Neural progenitor cell (in vitro differentiated cells): ENCODE measurements around the gene EFEMP1. TPM values are rescaled to one million over a fixed set of nuclear protein-coding genes. Genes with fewer than 3 reads are reported as not detected.

Experiments
- DNase-seq: peaks from one replicate; pipeline ENCODE4 v3.0.0-alpha.2; 2016; ENCODE audit warnings: low spot score
- H2AFZ ChIP-seq: fragments of 200-600 bp; sonication (generic); replicated peaks from 2 replicates; pipeline ENCODE4 v1.6.1; 2016; ENCODE audit warnings: antibody characterized with exemption
- H3F3A ChIP-seq: fragments of 200-600 bp; sonication (generic); 2 replicates; pipeline ENCODE4 v1.6.1; 2016; ENCODE audit warnings: antibody characterized with exemption, low read depth
- H3K27ac ChIP-seq: fragments of 200-600 bp; sonication (generic); 2 replicates; pipeline ENCODE4 v1.5.1; 2016; ENCODE audit warnings: mild to moderate bottlenecking
- H3K27me3 ChIP-seq: fragments of 200-600 bp; sonication (generic); 2 replicates; pipeline ENCODE4 v1.6.1; 2016; ENCODE audit warnings: mild to moderate bottlenecking, moderate library complexity
- H3K36me3 ChIP-seq: fragments of 200-600 bp; sonication (generic); 2 replicates; pipeline ENCODE4 v1.5.1; 2016
- H3K4me1 ChIP-seq: fragments of 200-600 bp; sonication (generic); 2 replicates; pipeline ENCODE4 v1.6.1; 2016; ENCODE audit warnings: mixed run types
- H3K4me2 ChIP-seq: fragments of 200-600 bp; sonication (generic); 2 replicates; pipeline ENCODE4 v1.6.1; 2016
- H3K4me3 ChIP-seq: fragments of 200-600 bp; sonication (generic); 2 replicates; pipeline ENCODE4 v1.5.1; 2016
- H3K79me2 ChIP-seq: fragments of 200-600 bp; sonication (generic); 2 replicates; pipeline ENCODE4 v1.6.1; 2016; ENCODE audit warnings: low read depth
- H3K9ac ChIP-seq: fragments of 200-600 bp; sonication (generic); 2 replicates; pipeline ENCODE4 v1.6.1; 2016
- H3K9me3 ChIP-seq: fragments of 200-600 bp; sonication (generic); 2 replicates; pipeline ENCODE4 v1.5.1; 2016; ENCODE audit warnings: low read depth
- H4K20me1 ChIP-seq: fragments of 200-600 bp; sonication (generic); 2 replicates; pipeline ENCODE4 v1.6.1; 2016; ENCODE audit warnings: low read depth
- H3K27ac Mint-ChIP-seq: 3 replicates; pipeline ENCODE4 v1.8.0; 2021; ENCODE audit warnings: mixed read lengths
- H3K27me3 Mint-ChIP-seq: 2 replicates; pipeline ENCODE4 v1.8.0; 2022; ENCODE audit warnings: low read depth, mild to moderate bottlenecking, inconsistent platforms, moderate library complexity, mixed read lengths; ENCODE audit not compliant: insufficient read depth
- H3K36me3 Mint-ChIP-seq: 3 replicates; pipeline ENCODE4 v1.8.0; 2021; ENCODE audit warnings: mixed read lengths
- H3K4me1 Mint-ChIP-seq: 3 replicates; pipeline ENCODE4 v1.8.0; 2021; ENCODE audit warnings: mixed read lengths
- H3K4me3 Mint-ChIP-seq: 3 replicates; pipeline ENCODE4 v1.8.0; 2021; ENCODE audit warnings: mild to moderate bottlenecking, moderate library complexity, mixed read lengths
- H3K9me3 Mint-ChIP-seq: 3 replicates; pipeline ENCODE4 v1.8.0; 2020; ENCODE audit warnings: mixed read lengths
- CTCF ChIP-seq: fragments of 200-600 bp; sonication (generic); IDR thresholded peaks from 2 replicates; pipeline ENCODE4 v1.5.1; 2017; ENCODE audit warnings: antibody characterized with exemption, mild to moderate bottlenecking
- EZH2 ChIP-seq: fragments of 200-600 bp; sonication (generic); IDR thresholded peaks from 2 replicates; pipeline ENCODE4 v1.6.1; 2017; ENCODE audit warnings: antibody characterized with exemption, mild to moderate bottlenecking, moderate library complexity
- EZH2phosphoT487 ChIP-seq: fragments of 200-600 bp; sonication (generic); IDR thresholded peaks from 2 replicates; pipeline ENCODE4 v1.6.1; 2017; ENCODE audit warnings: antibody characterized with exemption
- total RNA-seq: library from RNA; depleted of rRNA; stranded (reverse); fragments of >200 nt; gene quantifications from 2 replicates; pipeline ENCODE4 v1.2.3, GENCODE V29; 2015; ENCODE audit warnings: low replicate concordance

The EFEMP1 gene
- total RNA-seq, 1 donor from 2014 or later = 25.5 TPM

GRCh38 chr2:55826246-55826645, 97.3 kb downstream of the EFEMP1 start:
- no peak overlapping the region for H3K4me3 Mint-ChIP-seq
- TF ChIP-seq EZH2 (no peak), EZH2phosphoT487 (no peak), CTCF (no peak)
- no peaks in the 10 kb centered on the region for H3K9me3 Mint-ChIP-seq

GRCh38 chr2:55824551-55825096, 99.0 kb downstream of the EFEMP1 start:
- no peaks in the 10 kb centered on the region for H3K4me1 Mint-ChIP-seq
- no peaks in the 10 kb centered on the region for H3F3A ChIP-seq
- no peak overlapping the region for H3K4me3 ChIP-seq
- H3K27ac ChIP-seq = no peak overlapping the region
- no peak overlapping the region for H3K27ac Mint-ChIP-seq
- no peaks in the 10 kb centered on the region for H3K4me1 ChIP-seq
- no peaks in the 10 kb centered on the region for H3K9me3 Mint-ChIP-seq
- no peak overlapping the region for H2AFZ ChIP-seq
- H3K79me2 ChIP-seq = no peaks in the 10 kb centered on the region
- peaks cover 2% of the 10 kb centered on the region for H3K27me3 Mint-ChIP-seq
- H3K4me3 Mint-ChIP-seq = no peak overlapping the region
- no peak overlapping the region for H3K4me2 ChIP-seq
- no peak for TF ChIP-seq EZH2phosphoT487
- no peak for DNase-seq
- no peaks in the 10 kb centered on the region for H4K20me1 ChIP-seq
- no peaks in the 10 kb centered on the region for H3K27me3 ChIP-seq
- H3K36me3 ChIP-seq = no peaks in the 10 kb centered on the region
- no peaks in the 10 kb centered on the region for H3K9me3 ChIP-seq
- no peak overlapping the region for H3K9ac ChIP-seq
- H3K36me3 Mint-ChIP-seq = no peaks in the 10 kb centered on the region

More at GRCh38 chr2:55826246-55826645, 97.3 kb downstream of the EFEMP1 start:
- Histone ChIP-seq H3K27me3 (no peaks in the 10 kb centered on the region), H3F3A (no peaks in the 10 kb centered on the region), H3K9ac (no peak overlapping the region), H3K4me3 (no peak overlapping the region), H3K36me3 (no peaks in the 10 kb centered on the region), H3K4me2 (no peak overlapping the region), H3K9me3 (no peaks in the 10 kb centered on the region), H3K4me1 (no peaks in the 10 kb centered on the region), H2AFZ (no peak overlapping the region), H3K27ac (no peak overlapping the region), H3K79me2 (no peaks in the 10 kb centered on the region), H4K20me1 (no peaks in the 10 kb centered on the region)
- no peak for DNase-seq
- Mint-ChIP-seq H3K27me3 (peaks cover 2% of the 10 kb centered on the region), H3K4me1 (no peaks in the 10 kb centered on the region), H3K27ac (no peak overlapping the region), H3K36me3 (no peaks in the 10 kb centered on the region)

Other genes starting within 250 kb of the EFEMP1 start
- 25.5 and 33.5 TPM in 2 replicates for gene PNPT1, start 229.9 kb downstream of the EFEMP1 start, total RNA-seq